Gastrocnemius medialis (tissue), 4 donors: ENCODE measurements around the gene ARHGAP5. TPM values are rescaled to one million over a fixed set of nuclear protein-coding genes. Genes with fewer than 3 reads are reported as not detected.

Experiments
- ATAC-seq, 2 donors: fragments of 150-250 bp; one replicate each; pipeline ENCODE4 v1.9.1; 2016
- DNase-seq, 2 donors: peaks; one replicate each; pipeline ENCODE4 v3.0.0-alpha.2; 2019
- H3K27ac ChIP-seq, 4 donors: fragments of 200-600 bp; sonication (generic); 1 replicate in 1 of 4; 2 replicates in 3 of 4; pipeline ENCODE4 v1.5.1; 2016 to 2018; ENCODE audit warnings: mild to moderate bottlenecking in 2 of 4, moderate library complexity in 1 of 4
- H3K27me3 ChIP-seq, 3 donors: fragments of 200-600 bp; sonication (generic) in 2 of 3; 1 replicate in 1 of 3; 2 replicates in 2 of 3; pipeline versions ENCODE4 v1.5.1 to v1.6.0; 2016 to 2019; ENCODE audit warnings: mild to moderate bottlenecking in 1 of 3, moderate library complexity in 1 of 3
- H3K36me3 ChIP-seq, 2 donors: fragments of 200-600 bp; sonication (generic) in 1 of 2; one replicate each; pipeline ENCODE4 v1.5.1; 2017 to 2018
- H3K4me1 ChIP-seq, 2 donors: fragments of 200-600 bp; sonication (generic) in 1 of 2; one replicate each; pipeline ENCODE4 v1.5.1; 2016 to 2017; ENCODE audit warnings: mild to moderate bottlenecking in 2 of 2
- H3K4me3 ChIP-seq, 4 donors: fragments of 200-600 bp; sonication (generic) in 3 of 4; 1 replicate in 1 of 4; 2 replicates in 3 of 4; pipeline ENCODE4 v1.5.1; 2016 to 2019; ENCODE audit warnings: mild to moderate bottlenecking in 2 of 4
- H3K9me3 ChIP-seq, 3 donors: fragments of 200-600 bp; sonication (generic) in 2 of 3; 1 replicate in 1 of 3; 2 replicates in 2 of 3; pipeline ENCODE4 v1.5.1; 2016 to 2019
- CTCF ChIP-seq, 5 experiments: fragments of 450-650 bp in 3 of 5; fragments of 200-600 bp in 2 of 5; sonication (generic) in 2 of 5; IDR thresholded peaks in 4 of 5; conservative IDR thresholded peaks in 1 of 5; 1 replicate in 4 of 5; 2 replicates in 1 of 5; pipeline ENCODE4 v1.5.1; 2016 to 2019; ENCODE audit warnings: antibody characterized with exemption in 5 of 5, mild to moderate bottlenecking in 3 of 5, moderate library complexity in 3 of 5
- POLR2A ChIP-seq, 2 donors: fragments of 450-650 bp; IDR thresholded peaks; one replicate each; pipeline ENCODE4 v1.6.1; 2017; ENCODE audit warnings: antibody characterized with exemption in 2 of 2, mild to moderate bottlenecking in 2 of 2, moderate library complexity in 2 of 2
- in situ Hi-C, 4 donors: fragments of 200-750 bp; cut with MboI; loops; one replicate each; pipeline versions ENCODE4 v1.15.0 to v1.8.0; 2017; ENCODE audit warnings: low sequenced_read_pairs in 4 of 4
- intact Hi-C: fragments of 100-400 bp; cut with DNase I; formaldehyde crosslinking; loops from one replicate; pipeline ENCODE4 v1.15.1; 2023; ENCODE audit warnings: low total_unique reads
- total RNA-seq, 4 donors: library from RNA; depleted of rRNA; stranded (reverse); fragments of >200 nt; gene quantifications; one replicate each; pipeline versions ENCODE4 v1.1.0 to v1.2.3, GENCODE V29; 2016

The ARHGAP5 gene
- total RNA-seq, 4 donors from 2014 or later: 56.5 to 76.9 (median 66.9) TPM

GRCh38 chr14:32049361-32050088 is 27.6 kb upstream of the ARHGAP5 start:
- Histone ChIP-seq H3K4me1 (no peaks in the 10 kb centered on the region), H3K9me3 (no peaks in the 10 kb centered on the region), H3K27ac (no peak overlapping the region), H3K36me3 (no peaks in the 10 kb centered on the region), H3K27me3 (no peaks in the 10 kb centered on the region), H3K4me3 (no peak overlapping the region)
- intact Hi-C loops (no loop called here), in situ Hi-C loops (loop anchor here in 2 of 4 donors (25.0 kb wide), 2 partner anchors 413 to 513 kb away; no protein-coding TSS in a partner anchor)
- no peak for DNase-seq
- ATAC-seq: no peak
- TF ChIP-seq POLR2A (IDR thresholded peaks at IDR 0.05) (no peak), CTCF (IDR thresholded peaks at IDR 0.05 in 4 of 5, conservative IDR thresholded peaks at IDR 0.05 in 1 of 5) (no peak)

DNA sequence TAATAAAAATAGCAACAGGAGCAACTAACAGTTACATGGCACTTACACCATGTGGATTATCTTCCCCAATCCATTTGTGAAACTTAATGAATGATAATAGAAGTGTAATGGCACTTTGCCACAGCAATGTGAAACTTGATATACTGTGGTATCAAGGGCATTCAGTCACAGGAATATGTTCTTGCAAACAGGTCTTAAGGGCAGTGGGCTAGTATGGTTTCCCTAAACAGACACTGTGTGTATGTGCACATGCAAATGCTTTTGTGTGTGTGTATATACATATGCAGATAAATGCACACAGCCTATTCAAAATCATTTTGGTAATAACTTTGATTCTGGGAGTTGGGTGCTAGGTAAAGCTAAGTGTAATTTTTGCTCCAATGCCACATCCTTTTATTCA is 26.2 kb upstream of the ARHGAP5 start:
- DNase-seq: no peak
- Histone ChIP-seq H3K4me1 (no peaks in the 10 kb centered on the region), H3K27me3 (no peaks in the 10 kb centered on the region), H3K4me3 (no peak overlapping the region), H3K9me3 (no peaks in the 10 kb centered on the region), H3K27ac (no peak overlapping the region), H3K36me3 (no peaks in the 10 kb centered on the region)
- intact Hi-C loops: no loop called here
- in situ Hi-C loops: loop anchor here in 2 of 4 donors (25.0 kb wide), 2 partner anchors 411 to 511 kb away; no protein-coding TSS in a partner anchor
- no peak for ATAC-seq
- no peak for TF ChIP-seq POLR2A (IDR thresholded peaks at IDR 0.05)
- no peak for TF ChIP-seq CTCF (IDR thresholded peaks at IDR 0.05 in 4 of 5, conservative IDR thresholded peaks at IDR 0.05 in 1 of 5)

- H3K36me3 ChIP-seq: no peaks in the 10 kb centered on the region
- H3K27me3 ChIP-seq: no peaks in the 10 kb centered on the region
- intact Hi-C loops: no loop called here
- H3K4me3 ChIP-seq: no peak overlapping the region
- TF ChIP-seq POLR2A (IDR thresholded peaks at IDR 0.05) (no peak), CTCF (IDR thresholded peaks at IDR 0.05 in 4 of 5, conservative IDR thresholded peaks at IDR 0.05 in 1 of 5) (no peak)
- H3K27ac ChIP-seq: no peak overlapping the region
- in situ Hi-C loops: loop anchor here in 2 of 4 donors (25.0 kb wide), 2 partner anchors 408 to 508 kb away; no protein-coding TSS in a partner anchor
- ATAC-seq (no peak), DNase-seq (no peak)
- no peaks in the 10 kb centered on the region for H3K4me1 ChIP-seq
- no peaks in the 10 kb centered on the region for H3K9me3 ChIP-seq
These were observed 22.6 kb upstream of the ARHGAP5 start for GRCh38 chr14:32054536-32054935.

GRCh38 chr14:32055175-32055574 is 21.9 kb upstream of the ARHGAP5 start:
- no peak for TF ChIP-seq CTCF (IDR thresholded peaks at IDR 0.05 in 4 of 5, conservative IDR thresholded peaks at IDR 0.05 in 1 of 5)
- no peak for TF ChIP-seq POLR2A (IDR thresholded peaks at IDR 0.05)
- no peaks in the 10 kb centered on the region for H3K27me3 ChIP-seq
- H3K36me3 ChIP-seq: no peaks in the 10 kb centered on the region
- no peaks in the 10 kb centered on the region for H3K4me1 ChIP-seq
- DNase-seq (no peak), ATAC-seq (no peak)
- H3K4me3 ChIP-seq: no peak overlapping the region
- in situ Hi-C loops: loop anchor here in 2 of 4 donors (25.0 kb wide), 2 partner anchors 407 to 507 kb away; no protein-coding TSS in a partner anchor
- no peaks in the 10 kb centered on the region for H3K9me3 ChIP-seq
- intact Hi-C loops: no loop called here
- H3K27ac ChIP-seq: no peak overlapping the region
